ENCODE measurements around the gene KCNJ5.

- TF ChIP-seq CTCF (IDR thresholded peaks at IDR 0.05 in 2 of 3, conservative IDR thresholded peaks at IDR 0.05 in 1 of 3; ENCODE audit: control insufficient read depth in 2 of 3, extremely low read depth in 1 of 3, insufficient read depth in 1 of 3, low read depth in 3 of 3, low read length in 3 of 3) (no peak), SPI1 (IDR thresholded peaks at IDR 0.05; ENCODE audit: borderline replicate concordance, insufficient read depth, low read depth, low read length) (no peak), POLR2AphosphoS5 (IDR thresholded peaks at IDR 0.05; ENCODE audit: low read length) (no peak), EZH2 (IDR thresholded peaks at IDR 0.05; ENCODE audit: borderline replicate concordance, control insufficient read depth, low read depth, low read length) (no peak), IKZF1 (conservative IDR thresholded peaks at IDR 0.05) (no peak)
These were observed 24.9 kb downstream of the KCNJ5 start for GRCh38 chr11:128916037-128916572.
